ENCODE results near the gene NPHS1. TPM values are rescaled to one million over a fixed set of nuclear protein-coding genes. Genes with fewer than 3 reads are reported as not detected.

Gene NPHS1
- total RNA-seq, 2 donors from 2014 or later: not detected

GRCh38 chr19:35811317-35812219, 40.7 kb downstream of the NPHS1 start:
- H3K27me3 ChIP-seq: no peaks in the 10 kb centered on the region
- H3K9me3 ChIP-seq: no peaks in the 10 kb centered on the region
- H3K4me3 ChIP-seq: no peak overlapping the region
- no peaks in the 10 kb centered on the region for H3K4me1 ChIP-seq
- TF ChIP-seq CTCF (IDR thresholded peaks at IDR 0.05): no peak
- no peak for DNase-seq (ENCODE audit: low spot score)
- no peaks in the 10 kb centered on the region for H3K36me3 ChIP-seq
- no peak overlapping the region for H3K27ac ChIP-seq

GRCh38 chr19:35807633-35808032, 44.7 kb downstream of the NPHS1 start:
- Histone ChIP-seq H3K9me3 (no peaks in the 10 kb centered on the region), H3K36me3 (no peaks in the 10 kb centered on the region), H3K4me3 (no peak overlapping the region), H3K27me3 (no peaks in the 10 kb centered on the region), H3K4me1 (no peaks in the 10 kb centered on the region), H3K27ac (no peak overlapping the region)
- no peak for TF ChIP-seq CTCF (IDR thresholded peaks at IDR 0.05)
- DNase-seq (ENCODE audit: low spot score): no peak

- no peak overlapping the region for H3K27ac ChIP-seq
- TF ChIP-seq CTCF (IDR thresholded peaks at IDR 0.05): no peak
- no peaks in the 10 kb centered on the region for H3K27me3 ChIP-seq
Observed at GRCh38 chr19:35806597-35806996, 45.7 kb downstream of the NPHS1 start.

GRCh38 chr19:35805526-35806102, 46.7 kb downstream of the NPHS1 start:
- no peak overlapping the region for H3K27ac ChIP-seq
- H3K4me1 ChIP-seq: no peaks in the 10 kb centered on the region
- H3K9me3 ChIP-seq: no peaks in the 10 kb centered on the region
- H3K4me3 ChIP-seq: no peak overlapping the region
- H3K27me3 ChIP-seq: no peaks in the 10 kb centered on the region
- no peak for DNase-seq (ENCODE audit: low spot score)
- no peaks in the 10 kb centered on the region for H3K36me3 ChIP-seq
- no peak for TF ChIP-seq CTCF (IDR thresholded peaks at IDR 0.05)

More at GRCh38 chr19:35806597-35806996, 45.7 kb downstream of the NPHS1 start:
- Histone ChIP-seq H3K36me3 (no peaks in the 10 kb centered on the region), H3K9me3 (no peaks in the 10 kb centered on the region), H3K4me1 (no peaks in the 10 kb centered on the region), H3K4me3 (no peak overlapping the region)
- DNase-seq (ENCODE audit: low spot score): no peak

GRCh38 chr19:35801828-35802227, 50.5 kb downstream of the NPHS1 start:
- no peak overlapping the region for H3K27ac ChIP-seq
- H3K27me3 ChIP-seq: peaks cover 0 to 6% of the 10 kb centered on the region in 2 donors
- TF ChIP-seq CTCF (IDR thresholded peaks at IDR 0.05): no peak
- no peak overlapping the region for H3K4me3 ChIP-seq
- peaks cover 0 to 6% of the 10 kb centered on the region in 2 donors for H3K4me1 ChIP-seq
- no peaks in the 10 kb centered on the region for H3K36me3 ChIP-seq
- DNase-seq (ENCODE audit: low spot score): no peak
- no peaks in the 10 kb centered on the region for H3K9me3 ChIP-seq
